ENCODE results near the gene MYL12A. TPM values are rescaled to one million over a fixed set of nuclear protein-coding genes. Genes with fewer than 3 reads are reported as not detected.

The MYL12A gene
- total and polyA plus RNA-seq, 2 of the 8 experiments (the other 6 are each of a cell fraction or from before 2014, with no cell fraction given), result 188 to 247 TPM

DNA sequence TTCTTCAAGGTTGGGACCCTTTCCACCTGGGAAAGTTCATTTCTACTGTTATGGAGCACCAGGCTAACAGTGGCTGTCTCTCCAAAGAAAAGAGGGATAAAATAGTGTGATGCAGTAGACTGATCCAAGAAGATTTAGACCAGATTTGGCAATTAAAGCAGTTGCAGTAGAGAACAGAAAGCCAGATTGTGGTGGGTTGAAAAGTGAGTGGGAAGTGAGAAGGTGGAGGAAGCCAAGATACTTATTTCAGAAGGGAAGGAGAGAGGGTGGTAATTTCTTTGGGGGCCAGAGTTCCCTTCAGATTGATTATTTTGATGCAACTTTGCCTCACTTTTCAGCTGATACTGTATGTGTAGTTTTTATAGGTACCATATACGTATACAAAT, 22.3 kb downstream of the MYL12A start:
- Histone ChIP-seq H3K14ac (ENCODE audit: insufficient read length) (no peak overlapping the region), H2BK120ac (replicated peaks; ENCODE audit: low read depth, low read length) (no peak overlapping the region), H2BK20ac (ENCODE audit: low read length) (no peak overlapping the region), H4K20me1 (replicated peaks in 1 of 2; ENCODE audit: control insufficient read depth in 1 of 2, insufficient read depth in 2 of 2, low read length in 2 of 2) (peaks cover 0 to 15% of the 10 kb centered on the region in 2 experiments), H4K8ac (ENCODE audit: extremely low read depth, insufficient read depth, low read length) (no peak overlapping the region), H4K5ac (ENCODE audit: insufficient read length, low read depth, low read length) (no peak overlapping the region), H3K79me2 (ENCODE audit: control insufficient read depth in 1 of 2, insufficient read depth in 2 of 2, low read length in 2 of 2) (peaks cover 34 to 77% of the 10 kb centered on the region in 2 experiments), H3K56ac (replicated peaks; ENCODE audit: insufficient read length, low read depth, low read length) (no peak overlapping the region), H3K9ac (replicated peaks in 1 of 4; ENCODE audit: extremely low read depth in 1 of 4, low read depth in 3 of 4, low read length in 3 of 4) (no peak overlapping the region), H3K27me3 (replicated peaks in 1 of 4; ENCODE audit: control insufficient read depth in 3 of 4, extremely low read depth in 1 of 4, insufficient read depth in 3 of 4, low read length in 3 of 4) (no peaks in the 10 kb centered on the region), H4K91ac (replicated peaks; ENCODE audit: insufficient read length, low read length) (no peak overlapping the region), H3K4me2 (ENCODE audit: insufficient read depth in 1 of 2, low read depth in 2 of 2, low read length in 2 of 2) (no peak overlapping the region), H2AFZ (ENCODE audit: low read length) (no peak overlapping the region), H3K9me3 (ENCODE audit: insufficient read depth in 2 of 2, low read depth in 1 of 2, low read length in 1 of 2) (no peaks in the 10 kb centered on the region), H3K4me3 (ENCODE audit: extremely low read depth in 1 of 4, insufficient read depth in 2 of 4, low read depth in 3 of 4, low read length in 4 of 4) (no peak overlapping the region), H3K23ac (ENCODE audit: insufficient read length) (no peak overlapping the region), H3K4ac (replicated peaks; ENCODE audit: insufficient read length, low read depth, low read length) (no peak overlapping the region), H3K23me2 (ENCODE audit: low read depth, low read length) (no peaks in the 10 kb centered on the region), H3K79me1 (ENCODE audit: low read depth, low read length) (peaks cover 6% of the 10 kb centered on the region), H3K4me1 (replicated peaks in 1 of 4; ENCODE audit: control insufficient read depth in 3 of 4, insufficient read depth in 4 of 4, low read length in 3 of 4) (no peaks in the 10 kb centered on the region; a peak in 1 of 7 replicates), H3K27ac (ENCODE audit: low read depth, low read length) (no peak overlapping the region), H2AK5ac (ENCODE audit: low read depth, low read length) (no peak overlapping the region), H2BK12ac (ENCODE audit: low read depth, low read length) (no peak overlapping the region), H3K18ac (ENCODE audit: extremely low read depth, low read length) (no peak overlapping the region), H2BK5ac (ENCODE audit: low read depth, low read length) (no peak overlapping the region), H2BK15ac (ENCODE audit: low read length) (no peak overlapping the region), H3K36me3 (ENCODE audit: control insufficient read depth in 2 of 4, insufficient read depth in 4 of 4, low read length in 3 of 4) (peaks cover 1 to 21% (median 5%) of the 10 kb centered on the region in 4 experiments; a peak in 5 of 8 replicates)
- FAIRE-seq, result no peak
- POLR2A ChIA-PET (ENCODE audit: partially characterized antibody), result no interaction called here
- CTCF ChIA-PET (ENCODE audit: partially characterized antibody), result no interaction called here
- WGBS, 2 experiments (ENCODE audit: extremely low coverage in 1 of 2, insufficient coverage in 1 of 2, insufficient read length in 1 of 2, insufficient replicate concordance in 2 of 2, low coverage in 1 of 2, low lambda C conversion rate in 2 of 2, missing lambda C conversion rate in 1 of 2), result 81% methylated on average over 1 of the region's 1 CpG; no CpG with 5 or more reads in 1 of the 2 experiments
- no peak for DNase-seq (ENCODE audit: low read depth in 1 of 2, low spot score in 2 of 2)
- TF ChIP-seq SIX5 (IDR thresholded peaks at IDR 0.05; ENCODE audit: low read depth, low read length) (no peak), POLR2A (IDR thresholded peaks at IDR 0.05; ENCODE audit: control extremely low read depth in 1 of 2, low read depth in 2 of 2, low read length in 2 of 2) (no peak), SP4 (IDR thresholded peaks at IDR 0.05; ENCODE audit: low read length) (no peak), BRCA1 (IDR thresholded peaks at IDR 0.05; ENCODE audit: low read depth, low read length) (no peak), YY1 (IDR thresholded peaks at IDR 0.05; ENCODE audit: low read depth, low read length) (no peak), CHD1 (IDR thresholded peaks at IDR 0.05; ENCODE audit: low read depth, low read length) (no peak), TEAD4 (IDR thresholded peaks at IDR 0.05; ENCODE audit: low read depth, low read length) (no peak), KDM5A (IDR thresholded peaks at IDR 0.05; ENCODE audit: low read length) (no peak), TAF1 (IDR thresholded peaks at IDR 0.05; ENCODE audit: low read depth, low read length) (no peak), POLR2AphosphoS5 (IDR thresholded peaks at IDR 0.05; ENCODE audit: low read depth, low read length) (no peak), HDAC2 (IDR thresholded peaks at IDR 0.05; ENCODE audit: borderline replicate concordance in 1 of 2, low read depth in 2 of 2, low read length in 2 of 2) (no peak)
- TF ChIP-seq, protein P1, sequence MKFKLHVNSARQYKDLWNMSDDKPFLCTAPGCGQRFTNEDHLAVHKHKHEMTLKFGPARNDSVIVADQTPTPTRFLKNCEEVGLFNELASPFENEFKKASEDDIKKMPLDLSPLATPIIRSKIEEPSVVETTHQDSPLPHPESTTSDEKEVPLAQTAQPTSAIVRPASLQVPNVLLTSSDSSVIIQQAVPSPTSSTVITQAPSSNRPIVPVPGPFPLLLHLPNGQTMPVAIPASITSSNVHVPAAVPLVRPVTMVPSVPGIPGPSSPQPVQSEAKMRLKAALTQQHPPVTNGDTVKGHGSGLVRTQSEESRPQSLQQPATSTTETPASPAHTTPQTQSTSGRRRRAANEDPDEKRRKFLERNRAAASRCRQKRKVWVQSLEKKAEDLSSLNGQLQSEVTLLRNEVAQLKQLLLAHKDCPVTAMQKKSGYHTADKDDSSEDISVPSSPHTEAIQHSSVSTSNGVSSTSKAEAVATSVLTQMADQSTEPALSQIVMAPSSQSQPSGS (IDR thresholded peaks at IDR 0.05; ENCODE audit: low read length), result no peak
- TF ChIP-seq, protein P2, sequence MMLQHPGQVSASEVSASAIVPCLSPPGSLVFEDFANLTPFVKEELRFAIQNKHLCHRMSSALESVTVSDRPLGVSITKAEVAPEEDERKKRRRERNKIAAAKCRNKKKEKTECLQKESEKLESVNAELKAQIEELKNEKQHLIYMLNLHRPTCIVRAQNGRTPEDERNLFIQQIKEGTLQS (IDR thresholded peaks at IDR 0.05; ENCODE audit: insufficient read depth, low read depth, low read length), result no peak
